IPS-20b (cell line): ENCODE measurements around the gene TRIM33.
A peak's percentile ranks its signal among the peaks of the same experiment; 100 is the strongest.

ENCODE experiments used
- H3K27ac ChIP-seq: one replicate; pipeline ENCODE4 v1.5.1; 2013; ENCODE audit warnings: low read length
- H3K27me3 ChIP-seq: 2 replicates; pipeline ENCODE4 v1.6.1; 2013; ENCODE audit warnings: mild to moderate bottlenecking, low read length, inconsistent platforms; ENCODE audit not compliant: insufficient read depth
- H3K36me3 ChIP-seq: 2 replicates; pipeline ENCODE4 v1.6.1; 2013; ENCODE audit warnings: low read depth, mild to moderate bottlenecking, inconsistent platforms, low read length, moderate library complexity; ENCODE audit not compliant: insufficient read depth
- H3K4me1 ChIP-seq: 2 replicates; pipeline ENCODE4 v1.6.1; 2013; ENCODE audit warnings: mild to moderate bottlenecking, control low read depth, inconsistent platforms, low read length, moderate library complexity; ENCODE audit not compliant: insufficient read depth
- H3K4me3 ChIP-seq: 2 replicates; pipeline ENCODE4 v1.5.1; 2013; ENCODE audit warnings: mild to moderate bottlenecking, low read length, inconsistent platforms
- H3K9ac ChIP-seq: 2 replicates; pipeline ENCODE4 v1.6.1; 2013; ENCODE audit warnings: low read depth, mild to moderate bottlenecking, inconsistent platforms, low read length, moderate library complexity
- H3K9me3 ChIP-seq: 2 replicates; pipeline ENCODE4 v1.6.1; 2013; ENCODE audit warnings: mild to moderate bottlenecking, low read depth, low read length, inconsistent platforms; ENCODE audit not compliant: insufficient read depth

The TRIM33 gene

GRCh38 chr1:114509596-114510273, 1.3 kb downstream of the TRIM33 start:
- peaks cover 14% of the 10 kb centered on the region; the same call in 1 of the 2 replicates for H3K4me1 ChIP-seq
- H3K27me3 ChIP-seq = peaks cover 5% of the 10 kb centered on the region
- peaks cover 18% of the 10 kb centered on the region for H3K36me3 ChIP-seq
- peak overlapping the region; percentile 83 for H3K4me3 ChIP-seq
- no peak overlapping the region for H3K27ac ChIP-seq
- H3K9me3 ChIP-seq = no peaks in the 10 kb centered on the region
- H3K9ac ChIP-seq = peak overlapping the region; percentile 91

GRCh38 chr1:114508386-114508898, 2.6 kb downstream of the TRIM33 start:
- H3K9me3 ChIP-seq = no peaks in the 10 kb centered on the region
- peaks cover 23% of the 10 kb centered on the region for H3K36me3 ChIP-seq
- H3K4me3 ChIP-seq = peak overlapping the region; percentile 83
- peak overlapping the region; percentile 91; the same call in 1 of the 2 replicates for H3K9ac ChIP-seq
- no peaks in the 10 kb centered on the region for H3K27me3 ChIP-seq
- H3K27ac ChIP-seq = no peak overlapping the region
- peaks cover 14% of the 10 kb centered on the region; the same call in 1 of the 2 replicates for H3K4me1 ChIP-seq

DNA sequence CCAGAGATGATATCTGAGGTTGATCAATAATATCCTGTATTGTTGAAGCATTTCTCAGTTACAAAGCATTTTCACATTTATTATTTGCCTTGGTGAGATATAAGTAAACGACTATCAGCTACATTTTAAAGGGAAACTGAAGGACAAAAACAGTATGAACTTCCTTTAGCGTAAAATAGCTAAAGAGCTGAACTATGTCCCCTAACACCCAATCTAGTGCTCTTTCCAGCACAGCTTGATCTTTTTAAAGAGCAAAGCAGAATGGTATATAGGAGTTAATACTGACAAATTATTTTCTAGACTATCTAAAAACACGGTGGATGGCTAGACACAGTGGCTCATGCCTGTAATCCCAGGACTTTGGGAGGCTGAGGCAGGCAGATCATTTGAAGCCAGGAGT, 3.5 kb downstream of the TRIM33 start:
- Histone ChIP-seq H3K9me3 (no peaks in the 10 kb centered on the region), H3K36me3 (peaks cover 23% of the 10 kb centered on the region), H3K4me3 (peak overlapping the region; percentile 12; the same call in 1 of the 2 replicates), H3K9ac (no peak overlapping the region), H3K27me3 (no peaks in the 10 kb centered on the region), H3K27ac (no peak overlapping the region), H3K4me1 (peaks cover 14% of the 10 kb centered on the region; the same call in 1 of the 2 replicates)

- no peak overlapping the region for H3K27ac ChIP-seq
- H3K4me1 ChIP-seq = peaks cover 14% of the 10 kb centered on the region; the same call in 1 of the 2 replicates
- peaks cover 23% of the 10 kb centered on the region for H3K36me3 ChIP-seq
- H3K9me3 ChIP-seq = no peaks in the 10 kb centered on the region
- H3K27me3 ChIP-seq = no peaks in the 10 kb centered on the region
- H3K4me3 ChIP-seq = no peak overlapping the region
- H3K9ac ChIP-seq = no peak overlapping the region
These were observed 5.8 kb downstream of the TRIM33 start for GRCh38 chr1:114505148-114505561.

- Histone ChIP-seq H3K27me3 (no peaks in the 10 kb centered on the region), H3K9me3 (no peaks in the 10 kb centered on the region), H3K4me1 (peaks cover 13% of the 10 kb centered on the region; the same call in 1 of the 2 replicates), H3K9ac (no peak overlapping the region), H3K27ac (no peak overlapping the region), H3K4me3 (no peak overlapping the region), H3K36me3 (peaks cover 23% of the 10 kb centered on the region)
These were observed 7.0 kb downstream of the TRIM33 start for GRCh38 chr1:114503916-114504422.

- H3K9ac ChIP-seq = no peak overlapping the region
- H3K27me3 ChIP-seq = no peaks in the 10 kb centered on the region
- no peak overlapping the region for H3K27ac ChIP-seq
- H3K4me1 ChIP-seq = peaks cover 1% of the 10 kb centered on the region; the same call in 1 of the 2 replicates
- no peaks in the 10 kb centered on the region for H3K9me3 ChIP-seq
- H3K4me3 ChIP-seq = no peak overlapping the region
- H3K36me3 ChIP-seq = peaks cover 19% of the 10 kb centered on the region
These were observed 8.9 kb downstream of the TRIM33 start for GRCh38 chr1:114502080-114502479.

DNA sequence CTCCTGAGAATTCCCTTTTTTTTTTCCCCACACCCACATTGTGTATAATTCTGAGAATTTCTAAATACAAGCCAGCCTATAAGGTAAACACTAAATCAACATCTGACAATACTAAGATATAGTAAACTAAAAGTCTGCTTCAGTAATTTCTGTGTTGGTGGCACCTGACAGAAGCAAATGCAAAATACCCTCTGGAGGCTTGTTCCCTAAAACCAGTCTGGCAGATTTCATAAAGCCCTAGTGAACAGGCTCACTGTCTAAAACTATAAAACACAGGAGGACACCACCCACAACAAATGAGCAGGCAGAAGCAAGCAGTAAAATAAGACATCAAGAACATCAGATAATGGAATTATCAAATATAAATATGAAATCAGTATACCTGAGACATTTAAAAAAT, 11.5 kb downstream of the TRIM33 start:
- no peaks in the 10 kb centered on the region for H3K9me3 ChIP-seq
- H3K36me3 ChIP-seq = 0 out of 2 replicates have a peak, but pooled peaks cover 2% of the 10 kb centered on the region
- H3K27ac ChIP-seq = no peak overlapping the region

GRCh38 chr1:114496089-114496488, 14.9 kb downstream of the TRIM33 start:
- no peaks in the 10 kb centered on the region for H3K27me3 ChIP-seq
- H3K4me3 ChIP-seq = no peak overlapping the region
- no peaks in the 10 kb centered on the region for H3K36me3 ChIP-seq
- no peaks in the 10 kb centered on the region for H3K4me1 ChIP-seq
- no peak overlapping the region for H3K27ac ChIP-seq
- no peaks in the 10 kb centered on the region for H3K9me3 ChIP-seq
- H3K9ac ChIP-seq = no peak overlapping the region

More for the DNA sequence above, 11.5 kb downstream of the TRIM33 start:
- Histone ChIP-seq H3K27me3 (no peaks in the 10 kb centered on the region), H3K4me1 (no peaks in the 10 kb centered on the region), H3K9ac (no peak overlapping the region), H3K4me3 (no peak overlapping the region)

DNA sequence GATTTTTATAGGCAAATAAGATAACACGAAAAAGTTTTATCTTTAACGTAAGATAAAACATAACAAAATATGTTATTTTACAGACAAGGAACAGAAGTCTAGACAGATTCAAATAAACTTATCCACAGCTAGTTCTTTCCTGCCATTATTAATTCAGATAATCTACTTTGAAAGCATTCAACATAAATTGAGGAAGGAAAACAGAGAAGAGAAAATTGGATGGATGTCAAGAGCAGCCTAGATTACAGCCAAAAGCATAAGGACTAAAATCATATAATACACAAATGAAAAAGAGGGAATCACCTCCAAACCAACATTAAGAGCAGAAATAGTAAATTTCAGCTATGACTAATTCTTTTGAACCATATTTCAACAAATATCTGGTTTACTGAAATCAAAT, 15.5 kb downstream of the TRIM33 start:
- Histone ChIP-seq H3K27me3 (no peaks in the 10 kb centered on the region), H3K9me3 (no peaks in the 10 kb centered on the region), H3K27ac (no peak overlapping the region), H3K4me3 (no peak overlapping the region), H3K36me3 (no peaks in the 10 kb centered on the region), H3K9ac (no peak overlapping the region), H3K4me1 (no peaks in the 10 kb centered on the region)

GRCh38 chr1:114492978-114493377, 18.0 kb downstream of the TRIM33 start:
- no peak overlapping the region for H3K27ac ChIP-seq
- H3K27me3 ChIP-seq = no peaks in the 10 kb centered on the region
- H3K9ac ChIP-seq = no peak overlapping the region
- H3K36me3 ChIP-seq = no peaks in the 10 kb centered on the region
- H3K9me3 ChIP-seq = no peaks in the 10 kb centered on the region
- no peaks in the 10 kb centered on the region for H3K4me1 ChIP-seq
- no peak overlapping the region for H3K4me3 ChIP-seq

- Histone ChIP-seq H3K27me3 (no peaks in the 10 kb centered on the region), H3K9me3 (no peaks in the 10 kb centered on the region), H3K36me3 (no peaks in the 10 kb centered on the region), H3K27ac (no peak overlapping the region), H3K4me1 (no peaks in the 10 kb centered on the region), H3K4me3 (no peak overlapping the region), H3K9ac (no peak overlapping the region)
These were observed 20.7 kb downstream of the TRIM33 start for GRCh38 chr1:114490274-114490693.

DNA sequence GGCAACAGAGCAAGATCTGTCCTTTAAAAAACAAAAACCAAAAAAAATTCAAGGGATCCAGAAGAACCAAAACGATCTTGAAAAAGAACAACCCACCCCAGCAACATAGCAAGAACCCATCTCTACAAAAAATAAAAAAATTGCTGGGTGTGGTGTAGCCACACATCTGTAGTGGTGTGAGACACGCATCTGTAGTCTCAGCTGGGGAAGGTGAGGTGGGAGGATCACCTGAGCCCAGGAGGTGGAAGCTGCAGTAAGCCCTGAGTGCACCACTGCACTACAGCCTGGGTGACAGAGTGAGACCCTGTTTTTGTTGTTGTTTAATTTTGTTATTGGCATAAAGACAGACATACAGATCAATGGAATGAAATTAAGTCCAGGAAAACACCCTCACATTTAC, 22.3 kb downstream of the TRIM33 start:
- H3K27me3 ChIP-seq = no peaks in the 10 kb centered on the region
- H3K9ac ChIP-seq = no peak overlapping the region
- H3K36me3 ChIP-seq = no peaks in the 10 kb centered on the region
- no peak overlapping the region for H3K27ac ChIP-seq
- H3K4me1 ChIP-seq = no peaks in the 10 kb centered on the region
- H3K4me3 ChIP-seq = no peak overlapping the region
- H3K9me3 ChIP-seq = no peaks in the 10 kb centered on the region
